Fibroblast of the aortic adventitia (primary cell): Measurements from ENCODE around the gene FSIP1. TPM values are rescaled to one million over a fixed set of nuclear protein-coding genes. Genes with fewer than 3 reads are reported as not detected.

Source experiments
- DNase-seq: peaks from one replicate; pipeline ENCODE4 v3.0.0-alpha.2; 2010; ENCODE audit warnings: low read depth
- H3K4me3 ChIP-seq: 2 replicates; pipeline ENCODE4 v1.5.1; 2011; ENCODE audit warnings: low read depth, mild to moderate bottlenecking, control low read depth, low read length, moderate library complexity
- CTCF ChIP-seq: IDR thresholded peaks from 2 replicates; pipeline ENCODE4 v1.5.1; 2011; ENCODE audit warnings: mild to moderate bottlenecking, low read length, control low read depth, inconsistent platforms; ENCODE audit not compliant: insufficient read depth
- total RNA-seq: library from RNA; depleted of rRNA; stranded (reverse); fragments of >200 nt; gene quantifications from 2 replicates; pipeline ENCODE4 v1.2.3, GENCODE V29; 2012; ENCODE audit warnings: low replicate concordance

The FSIP1 gene
- total RNA-seq, 1 donor = 4.2 TPM

DNA sequence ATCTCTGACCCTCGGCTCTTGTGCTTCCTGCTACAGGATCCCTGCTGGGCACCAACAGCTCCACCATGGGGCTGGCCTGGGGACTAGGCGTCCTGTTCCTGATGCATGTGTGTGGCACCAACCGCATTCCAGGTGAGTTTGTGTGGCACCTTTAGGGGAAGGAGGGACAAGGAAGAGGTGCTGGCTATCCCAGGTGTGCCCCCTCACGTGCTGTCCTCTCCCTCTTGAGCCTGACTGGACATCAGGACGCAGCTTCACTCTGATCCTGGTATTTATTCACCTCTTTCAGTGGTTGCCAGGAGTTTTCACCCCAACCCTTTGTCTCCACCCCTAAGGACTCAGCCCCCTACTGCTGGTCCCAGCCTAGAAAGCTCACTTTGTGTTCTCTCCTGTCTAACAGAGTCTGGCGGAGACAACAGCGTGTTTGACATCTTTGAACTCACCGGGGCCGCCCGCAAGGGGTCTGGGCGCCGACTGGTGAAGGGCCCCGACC lies 200.8 kb downstream of the FSIP1 start:
- peak; percentile 55 for TF ChIP-seq CTCF
- peak overlapping the region; percentile 77 for H3K4me3 ChIP-seq
- DNase-seq = peak; percentile 60

GRCh38 chr15:39581242-39581792 lies 201.3 kb downstream of the FSIP1 start:
- peak overlapping the region; percentile 77 for H3K4me3 ChIP-seq
- no peak for TF ChIP-seq CTCF
- no peak for DNase-seq

GRCh38 chr15:39580485-39581241 lies 202.0 kb downstream of the FSIP1 start, which contains the start of gene THBS1:
Gene THBS1 (plus strand): TSS chr15:39581079. CDS start chr15:39581858, 779 bp downstream.
- H3K4me3 ChIP-seq = peak within 1 kb of the TSS; percentile 77
- TF ChIP-seq CTCF = peak; percentile 1
- peak; percentile 90 for DNase-seq

DNA sequence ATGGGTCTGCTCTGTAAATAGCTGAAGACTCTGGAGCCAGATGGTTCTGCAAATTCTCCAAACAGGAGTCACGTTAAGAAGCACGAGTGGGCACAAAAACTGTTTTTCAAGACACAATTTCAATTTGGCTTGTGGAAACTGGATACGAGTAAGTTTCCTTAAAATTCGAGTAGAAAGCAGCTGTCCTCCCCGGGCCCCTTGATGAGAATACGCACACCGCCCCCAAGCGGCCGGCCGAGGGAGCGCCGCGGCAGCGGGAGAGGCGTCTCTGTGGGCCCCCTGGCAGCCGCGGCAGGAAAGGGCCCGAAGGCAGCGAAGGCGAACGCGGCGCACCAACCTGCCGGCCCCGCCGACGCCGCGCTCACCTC lies 202.5 kb downstream of the FSIP1 start:
- TF ChIP-seq CTCF = peak; percentile 89
- H3K4me3 ChIP-seq = peak overlapping the region; percentile 77
- DNase-seq = peak; percentile 98

DNA sequence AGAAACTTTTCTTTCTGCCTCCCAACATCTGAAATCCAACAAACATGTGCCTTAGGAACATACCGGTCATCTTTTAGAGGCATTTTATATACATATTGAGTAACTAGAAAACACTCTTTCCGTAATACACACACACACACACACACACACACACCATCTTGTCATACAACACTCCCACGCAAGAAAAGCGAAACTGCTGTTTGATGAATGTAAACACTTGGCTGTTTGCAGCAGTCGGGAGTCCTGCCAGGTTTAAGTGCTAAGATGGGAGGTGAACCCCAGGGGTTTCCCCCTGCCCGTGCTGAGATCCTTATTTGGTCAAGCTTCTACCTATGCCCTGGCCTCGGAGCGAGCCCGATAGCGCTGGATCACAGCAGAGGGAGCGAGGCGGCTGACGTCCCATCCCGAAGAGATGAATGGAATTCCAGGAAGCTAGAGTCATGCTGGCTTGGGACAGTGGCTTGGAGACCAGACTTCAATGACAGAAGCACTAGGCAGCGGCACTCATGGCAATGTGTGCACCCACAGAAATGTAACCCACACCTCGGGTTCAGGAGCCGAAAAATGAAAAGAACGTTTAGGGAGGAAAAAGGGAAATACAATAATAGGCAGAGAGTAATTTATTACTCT lies 203.0 kb downstream of the FSIP1 start:
- TF ChIP-seq CTCF = no peak
- peak overlapping the region; percentile 68 for H3K4me3 ChIP-seq
- peak; percentile 87 for DNase-seq

- peak; percentile 47 for TF ChIP-seq CTCF
- H3K4me3 ChIP-seq = peak overlapping the region; percentile 68
- DNase-seq = peak; percentile 45
Observed at GRCh38 chr15:39578851-39579486, 203.7 kb downstream of the FSIP1 start.
